Activated naive CD8-positive, alpha-beta T cell treated with anti-CD3 and anti-CD28 coated beads, Interleukin-2, amount 10 ng/mL, durations not matched to agents 7 days and 5 days (primary cell): ENCODE data around the gene SDK2. TPM values are rescaled to one million over a fixed set of nuclear protein-coding genes. Genes with fewer than 3 reads are reported as not detected.

Source experiments
- ATAC-seq: fragments of 150-1000 bp; cut with Tn5 transposase; one replicate; pipeline ENCODE4 v1.10.0; 2021; ENCODE audit warnings: low read depth, moderate library complexity
- POLR2A ChIA-PET: fragments of 350-600 bp; sonication (Branson Sonifier 250); formaldehyde crosslinking; loops from one replicate; lab custom pipeline; 2021; ENCODE audit warnings: antibody characterized with exemption; lab: Charles Lee
- DNase-seq: peaks from one replicate; pipeline ENCODE4 v3.0.0; 2021
- H3K27ac Mint-ChIP-seq: one replicate; pipeline ENCODE4 v1.8.0; 2022; ENCODE audit warnings: mild to moderate bottlenecking, mixed read lengths
- H3K27me3 Mint-ChIP-seq: one replicate; pipeline ENCODE4 v1.8.0; 2022; ENCODE audit warnings: mild to moderate bottlenecking, moderate library complexity, mixed read lengths
- H3K36me3 Mint-ChIP-seq: one replicate; pipeline ENCODE4 v1.8.0; 2021; ENCODE audit warnings: mild to moderate bottlenecking, mixed read lengths
- H3K4me1 Mint-ChIP-seq: one replicate; pipeline ENCODE4 v1.8.0; 2021; ENCODE audit warnings: mixed read lengths
- H3K4me3 Mint-ChIP-seq: one replicate; pipeline ENCODE4 v1.8.0; 2022; ENCODE audit warnings: mild to moderate bottlenecking, moderate library complexity, mixed read lengths
- H3K9me3 Mint-ChIP-seq: one replicate; pipeline ENCODE4 v1.8.0; 2021; ENCODE audit warnings: mixed read lengths
- total RNA-seq, 2 experiments: library from RNA; stranded (reverse); gene quantifications; one replicate each; pipeline ENCODE4 v1.2.3, GENCODE V29; 2021

The SDK2 gene
- total RNA-seq, 2 experiments from 2014 or later: 29.3 to 31.1 TPM

DNA sequence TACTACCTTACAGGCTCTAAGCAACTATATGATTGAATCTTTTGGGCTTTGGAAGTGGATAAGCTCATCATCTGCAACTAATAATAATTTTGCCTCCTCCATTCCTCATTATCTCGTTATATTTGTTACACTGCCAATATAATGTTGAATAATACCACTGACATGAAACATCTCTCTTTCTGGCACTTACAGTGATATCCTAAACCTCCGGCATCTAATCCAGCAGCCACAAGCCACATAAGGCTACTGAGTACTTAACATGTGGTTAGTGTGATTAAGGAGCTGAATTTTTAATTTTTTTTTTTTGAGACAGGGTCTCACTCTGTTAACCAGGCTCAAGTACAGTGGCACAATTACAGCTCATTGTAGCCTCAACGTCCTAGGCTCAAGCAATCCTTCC is 342.1 kb downstream of the SDK2 start:
- peaks cover 2% of the 10 kb centered on the region for H3K4me1 Mint-ChIP-seq
- POLR2A ChIA-PET: no interaction called here
- peaks cover 22% of the 10 kb centered on the region for H3K27me3 Mint-ChIP-seq
- ATAC-seq: no peak
- H3K27ac Mint-ChIP-seq: no peak overlapping the region
- no peak for DNase-seq
- H3K4me3 Mint-ChIP-seq: no peak overlapping the region
- no peaks in the 10 kb centered on the region for H3K36me3 Mint-ChIP-seq
- no peaks in the 10 kb centered on the region for H3K9me3 Mint-ChIP-seq

DNA sequence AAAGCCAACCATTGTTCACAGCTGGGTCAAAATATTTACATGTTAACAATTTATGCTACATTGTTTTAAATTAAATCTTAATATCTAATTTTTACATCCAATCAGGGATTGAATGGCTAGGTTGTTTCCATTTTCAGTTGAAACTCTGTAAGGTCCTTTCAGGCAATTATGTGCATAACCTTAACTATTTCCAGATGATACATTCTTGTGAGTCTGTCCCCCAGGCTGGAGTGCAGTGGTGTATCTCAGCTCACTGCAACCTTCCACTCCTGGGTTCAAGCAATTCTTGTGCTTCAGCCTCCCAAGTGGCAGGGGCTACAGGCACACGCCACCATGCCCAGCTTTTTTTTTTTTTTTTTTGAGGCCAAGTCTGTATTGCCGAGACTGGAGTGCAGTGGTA is 342.9 kb downstream of the SDK2 start:
- POLR2A ChIA-PET: no interaction called here
- no peak for DNase-seq
- Mint-ChIP-seq H3K9me3 (no peaks in the 10 kb centered on the region), H3K4me1 (peaks cover 2% of the 10 kb centered on the region), H3K27ac (no peak overlapping the region), H3K4me3 (no peak overlapping the region), H3K36me3 (no peaks in the 10 kb centered on the region), H3K27me3 (peaks cover 19% of the 10 kb centered on the region)
- no peak for ATAC-seq

DNA sequence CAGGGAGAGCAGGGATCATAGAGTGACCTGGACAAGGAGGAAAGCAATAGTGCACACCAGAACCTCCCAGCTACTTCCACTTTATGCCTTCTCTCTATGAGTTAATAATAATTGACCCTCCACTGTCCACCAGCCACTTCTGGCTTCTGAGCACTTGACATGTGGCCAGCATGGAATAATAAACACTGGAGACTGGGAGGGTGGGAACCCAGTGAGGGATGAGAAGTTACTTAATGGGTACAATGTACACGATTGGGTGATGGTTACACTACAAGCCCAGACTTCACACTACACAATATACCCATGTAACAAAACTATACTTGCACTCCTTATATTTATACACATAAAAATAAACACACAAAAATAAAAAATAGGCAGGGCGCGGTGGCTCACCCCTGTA is 343.9 kb downstream of the SDK2 start:
- Mint-ChIP-seq H3K27ac (no peak overlapping the region), H3K9me3 (no peaks in the 10 kb centered on the region), H3K4me1 (peaks cover 2% of the 10 kb centered on the region), H3K36me3 (no peaks in the 10 kb centered on the region), H3K27me3 (peaks cover 15% of the 10 kb centered on the region), H3K4me3 (no peak overlapping the region)
- no peak for DNase-seq
- no peak for ATAC-seq
- POLR2A ChIA-PET: interaction anchor here (0.7 kb wide), 1 partner anchor 238 kb away, joined by 4 read pairs; no protein-coding TSS in a partner anchor

GRCh38 chr17:73297934-73298861 is 346.0 kb downstream of the SDK2 start:
- Mint-ChIP-seq H3K27me3 (peaks cover 16% of the 10 kb centered on the region), H3K36me3 (no peaks in the 10 kb centered on the region), H3K4me1 (no peaks in the 10 kb centered on the region), H3K4me3 (no peak overlapping the region), H3K27ac (no peak overlapping the region), H3K9me3 (no peaks in the 10 kb centered on the region)
- ATAC-seq (no peak), DNase-seq (no peak)
- POLR2A ChIA-PET: no interaction called here

GRCh38 chr17:73293480-73293911 is 350.7 kb downstream of the SDK2 start:
- no peak for DNase-seq
- no peak for ATAC-seq
- Mint-ChIP-seq H3K27me3 (peaks cover 12% of the 10 kb centered on the region), H3K9me3 (no peaks in the 10 kb centered on the region), H3K4me1 (peaks cover 17% of the 10 kb centered on the region), H3K36me3 (no peaks in the 10 kb centered on the region), H3K27ac (no peak overlapping the region), H3K4me3 (no peak overlapping the region)
- POLR2A ChIA-PET: no interaction called here

DNA sequence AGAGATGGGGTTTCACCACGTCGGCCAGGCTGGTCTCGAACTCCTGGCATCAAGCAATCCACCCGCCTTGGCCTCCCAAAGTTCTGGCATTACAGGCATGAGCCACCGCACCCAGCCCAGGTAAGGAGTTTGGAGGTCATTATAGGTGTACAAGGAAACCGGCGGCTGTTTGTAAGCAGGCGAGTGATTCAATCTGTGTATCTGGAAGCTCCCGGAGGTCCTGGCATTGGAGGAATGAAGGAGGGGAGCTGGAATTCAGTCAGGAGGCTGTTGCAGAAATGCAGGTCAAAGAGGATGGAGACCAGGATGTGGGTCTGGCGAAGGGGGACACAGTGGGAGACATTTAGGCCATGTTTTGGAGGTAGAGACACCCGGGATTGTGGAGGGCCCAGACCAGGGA is 351.2 kb downstream of the SDK2 start:
- DNase-seq: no peak
- peaks cover 17% of the 10 kb centered on the region for H3K4me1 Mint-ChIP-seq
- H3K36me3 Mint-ChIP-seq: no peaks in the 10 kb centered on the region
- H3K27me3 Mint-ChIP-seq: peaks cover 11% of the 10 kb centered on the region
- ATAC-seq: no peak
- H3K27ac Mint-ChIP-seq: no peak overlapping the region
- H3K4me3 Mint-ChIP-seq: no peak overlapping the region
- POLR2A ChIA-PET: no interaction called here
- H3K9me3 Mint-ChIP-seq: no peaks in the 10 kb centered on the region

DNA sequence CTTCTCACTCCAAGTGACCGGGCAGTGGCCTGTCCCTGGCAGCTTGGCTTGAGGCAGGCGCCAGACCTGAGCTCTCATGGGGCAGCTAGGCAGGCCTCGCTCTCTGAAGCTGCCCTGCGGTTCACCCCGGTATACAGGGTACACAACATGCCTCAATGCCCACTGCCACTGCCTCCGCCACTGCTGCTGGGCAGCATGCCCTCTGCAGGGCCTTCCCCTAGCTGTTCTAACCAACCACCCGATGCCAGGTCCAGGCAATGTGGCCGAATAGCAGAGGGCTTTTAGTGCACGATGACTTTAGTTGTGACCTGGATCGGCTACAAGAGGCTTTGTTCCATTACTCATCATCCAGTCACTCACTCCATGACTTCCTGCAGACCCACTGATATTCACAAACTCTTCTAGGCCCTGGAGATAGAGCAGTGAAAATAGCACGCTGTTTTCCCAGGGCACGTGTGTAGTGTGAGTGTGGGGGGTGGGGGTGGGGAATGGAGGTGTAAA is 352.2 kb downstream of the SDK2 start:
- Mint-ChIP-seq H3K4me3 (no peak overlapping the region), H3K4me1 (peaks cover 17% of the 10 kb centered on the region), H3K9me3 (no peaks in the 10 kb centered on the region), H3K27me3 (peaks cover 7% of the 10 kb centered on the region), H3K36me3 (no peaks in the 10 kb centered on the region), H3K27ac (no peak overlapping the region)
- DNase-seq: no peak
- no peak for ATAC-seq
- POLR2A ChIA-PET: no interaction called here

DNA sequence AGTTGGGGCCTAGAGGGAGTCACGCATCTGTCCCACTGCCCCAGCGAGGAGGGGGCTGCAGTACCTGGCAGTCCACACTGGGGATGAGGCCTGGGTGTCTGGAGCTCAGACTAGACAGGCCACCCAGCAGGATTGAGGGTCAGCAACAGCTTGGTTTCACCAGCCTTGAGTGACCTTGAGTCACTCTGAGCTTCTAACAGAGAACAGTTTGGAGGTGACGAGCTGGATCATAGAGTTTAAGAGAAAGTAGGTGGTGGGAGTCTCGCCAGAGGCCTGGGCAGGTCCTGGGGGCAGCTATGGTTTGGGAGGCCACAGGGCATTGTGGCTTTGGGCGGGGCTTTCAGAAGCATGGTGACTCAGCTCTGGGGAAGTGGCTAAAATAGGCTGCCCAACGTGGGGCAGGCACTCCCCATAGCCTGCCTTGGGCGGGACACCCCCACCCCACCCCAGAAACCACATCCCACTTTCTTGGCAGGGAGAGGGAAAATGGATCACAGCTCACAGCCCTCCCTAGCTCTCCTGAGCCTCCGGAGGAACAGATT is 352.9 kb downstream of the SDK2 start:
- Mint-ChIP-seq H3K36me3 (no peaks in the 10 kb centered on the region), H3K9me3 (no peaks in the 10 kb centered on the region), H3K27ac (no peak overlapping the region), H3K4me3 (peak overlapping the region; percentile 14), H3K27me3 (peaks cover 4% of the 10 kb centered on the region), H3K4me1 (peaks cover 17% of the 10 kb centered on the region)
- no peak for DNase-seq
- peak; percentile 27 for ATAC-seq
- POLR2A ChIA-PET: no interaction called here

GRCh38 chr17:73290399-73291259 is 353.6 kb downstream of the SDK2 start:
- ATAC-seq (no peak), DNase-seq (no peak)
- H3K4me3 Mint-ChIP-seq: peak overlapping the region; percentile 14
- H3K9me3 Mint-ChIP-seq: no peaks in the 10 kb centered on the region
- H3K27ac Mint-ChIP-seq: no peak overlapping the region
- H3K4me1 Mint-ChIP-seq: peaks cover 17% of the 10 kb centered on the region
- peaks cover 3% of the 10 kb centered on the region for H3K27me3 Mint-ChIP-seq
- H3K36me3 Mint-ChIP-seq: no peaks in the 10 kb centered on the region
- POLR2A ChIA-PET: no interaction called here

- H3K27ac Mint-ChIP-seq: no peak overlapping the region
- H3K4me3 Mint-ChIP-seq: no peak overlapping the region
These were observed 354.5 kb downstream of the SDK2 start for GRCh38 chr17:73289549-73290254.

DNA sequence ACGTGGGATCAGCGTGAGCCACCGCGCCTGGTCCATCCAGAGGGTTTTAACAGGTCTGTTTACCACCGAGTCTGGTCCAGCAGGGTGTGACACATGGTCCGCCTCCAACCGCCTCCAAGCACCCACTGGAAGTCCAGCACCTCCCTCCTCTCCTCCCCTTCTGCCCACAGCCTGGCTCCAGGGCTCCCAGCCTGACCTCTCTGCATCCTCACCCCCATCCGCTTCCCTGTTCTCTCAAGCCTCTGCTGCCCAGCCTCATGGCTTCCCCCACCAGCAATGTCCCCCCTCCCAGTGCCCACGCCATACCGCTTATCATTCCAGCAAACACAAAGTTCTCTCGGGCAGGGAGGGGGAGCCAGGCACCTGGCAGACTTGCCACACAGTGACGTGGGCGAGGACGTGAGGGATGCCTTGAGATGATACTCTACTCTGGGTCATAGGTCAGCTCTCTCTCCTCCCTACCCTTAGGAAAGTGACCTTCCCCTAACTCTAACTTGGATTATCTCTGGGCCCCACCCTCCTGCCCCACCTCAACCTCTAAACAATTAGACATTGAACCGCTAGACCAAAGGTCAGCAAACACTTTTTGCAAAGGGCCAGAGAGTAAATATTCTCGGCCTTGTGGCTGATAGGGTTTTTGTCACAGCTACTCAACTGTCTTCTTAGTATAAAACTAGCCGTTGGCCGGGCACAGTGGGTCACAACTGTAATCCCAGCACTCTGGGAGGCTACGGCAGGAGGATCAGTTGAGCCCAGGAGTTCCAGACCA is 355.5 kb downstream of the SDK2 start:
- DNase-seq: no peak
- Mint-ChIP-seq H3K27ac (no peak overlapping the region), H3K4me1 (peaks cover 17% of the 10 kb centered on the region), H3K9me3 (no peaks in the 10 kb centered on the region), H3K4me3 (no peak overlapping the region), H3K36me3 (no peaks in the 10 kb centered on the region), H3K27me3 (no peaks in the 10 kb centered on the region)
- POLR2A ChIA-PET: no interaction called here
- ATAC-seq: no peak

More at GRCh38 chr17:73289549-73290254, 354.5 kb downstream of the SDK2 start:
- Mint-ChIP-seq H3K9me3 (no peaks in the 10 kb centered on the region), H3K27me3 (no peaks in the 10 kb centered on the region), H3K4me1 (peaks cover 17% of the 10 kb centered on the region), H3K36me3 (no peaks in the 10 kb centered on the region)
- POLR2A ChIA-PET: no interaction called here
- no peak for DNase-seq
- ATAC-seq: no peak

GRCh38 chr17:73286863-73287296 is 357.4 kb downstream of the SDK2 start:
- peaks cover 16% of the 10 kb centered on the region for H3K4me1 Mint-ChIP-seq
- H3K27ac Mint-ChIP-seq: no peak overlapping the region
- H3K4me3 Mint-ChIP-seq: no peak overlapping the region
- no peaks in the 10 kb centered on the region for H3K9me3 Mint-ChIP-seq
- ATAC-seq (no peak), DNase-seq (no peak)
- no peaks in the 10 kb centered on the region for H3K27me3 Mint-ChIP-seq
- POLR2A ChIA-PET: no interaction called here
- no peaks in the 10 kb centered on the region for H3K36me3 Mint-ChIP-seq
